GM23338 (cell line): ENCODE measurements around the gene BEGAIN. TPM values are rescaled to one million over a fixed set of nuclear protein-coding genes. Genes with fewer than 3 reads are reported as not detected.

Experiments used
- ATAC-seq: fragments of 200-7000 bp; cut with Tn5 transposase; 3 replicates; pipeline ENCODE4 v1.9.1; 2020
- DNase-seq: peaks from one replicate; pipeline ENCODE4 v3.0.0-alpha.2; 2015; ENCODE audit warnings: low spot score
- H2AFZ ChIP-seq: fragments of 200-600 bp; sonication (generic); 2 replicates; pipeline ENCODE4 v1.8.0; 2016; ENCODE audit warnings: antibody characterized with exemption, mild to moderate bottlenecking, moderate library complexity
- H3F3A ChIP-seq: fragments of 200-600 bp; sonication (generic); replicated peaks from 2 replicates; pipeline ENCODE4 v1.8.0; 2017; ENCODE audit warnings: antibody characterized with exemption, mixed run types, low read depth
- H3K27ac ChIP-seq: fragments of 200-600 bp; sonication (generic); 2 replicates; pipeline ENCODE4 v1.6.1; 2016; ENCODE audit warnings: low read depth
- H3K27me3 ChIP-seq: fragments of 200-600 bp; sonication (generic); 2 replicates; pipeline ENCODE4 v1.8.0; 2016; ENCODE audit warnings: mild to moderate bottlenecking, mixed run types, moderate library complexity; ENCODE audit not compliant: insufficient read depth
- H3K36me3 ChIP-seq: fragments of 200-600 bp; sonication (generic); 2 replicates; pipeline ENCODE4 v1.8.0; 2016; ENCODE audit warnings: mild to moderate bottlenecking; ENCODE audit not compliant: insufficient read depth
- H3K4me1 ChIP-seq: fragments of 200-600 bp; sonication (generic); 2 replicates; pipeline ENCODE4 v1.8.0; 2016; ENCODE audit warnings: mild to moderate bottlenecking, moderate library complexity; ENCODE audit not compliant: insufficient read depth
- H3K4me2 ChIP-seq: fragments of 200-600 bp; sonication (generic); 2 replicates; pipeline ENCODE4 v1.7.1; 2017; ENCODE audit warnings: mixed run types
- H3K4me3 ChIP-seq: fragments of 200-600 bp; sonication (generic); 2 replicates; pipeline ENCODE4 v1.6.1; 2016; ENCODE audit warnings: mixed run types
- H3K79me2 ChIP-seq: fragments of 200-600 bp; sonication (generic); replicated peaks from 2 replicates; pipeline ENCODE4 v1.8.0; 2017; ENCODE audit warnings: mild to moderate bottlenecking; ENCODE audit not compliant: insufficient read depth
- H3K9me2 ChIP-seq: fragments of 200-600 bp; sonication (generic); 2 replicates; pipeline ENCODE4 v1.8.0; 2017; ENCODE audit not compliant: insufficient read depth
- H4K20me1 ChIP-seq: fragments of 200-600 bp; sonication (generic); replicated peaks from 2 replicates; pipeline ENCODE4 v1.8.0; 2017; ENCODE audit warnings: mild to moderate bottlenecking; ENCODE audit not compliant: insufficient read depth
- H3K27ac Mint-ChIP-seq: 2 replicates; pipeline ENCODE4 v1.8.0; 2020; ENCODE audit warnings: inconsistent platforms, mild to moderate bottlenecking, moderate library complexity, mixed read lengths
- H3K27me3 Mint-ChIP-seq: 3 replicates; pipeline ENCODE4 v1.8.0; 2022; ENCODE audit warnings: low read depth, mild to moderate bottlenecking, moderate library complexity, mixed read lengths, inconsistent platforms; ENCODE audit not compliant: insufficient read depth, poor library complexity
- H3K36me3 Mint-ChIP-seq: 3 replicates; pipeline ENCODE4 v1.8.0; 2021; ENCODE audit warnings: low read depth, mild to moderate bottlenecking, inconsistent platforms, moderate library complexity, mixed read lengths
- H3K4me1 Mint-ChIP-seq: 3 replicates; pipeline ENCODE4 v1.8.0; 2020; ENCODE audit warnings: mild to moderate bottlenecking, inconsistent platforms, mixed read lengths
- H3K4me3 Mint-ChIP-seq: 3 replicates; pipeline ENCODE4 v1.8.0; 2021; ENCODE audit warnings: moderate library complexity, mild to moderate bottlenecking, inconsistent platforms, mixed read lengths
- H3K9me3 Mint-ChIP-seq: 3 replicates; pipeline ENCODE4 v1.8.0; 2020; ENCODE audit warnings: moderate library complexity, mild to moderate bottlenecking, inconsistent platforms, mixed read lengths
- CREB1 ChIP-seq: fragments of 250-450 bp; sonication (Bioruptor Pico); IDR thresholded peaks from 2 replicates; pipeline ENCODE4 v1.5.0; 2020; ENCODE audit warnings: low read depth, mild to moderate bottlenecking, moderate library complexity
- CTCF ChIP-seq, 2 experiments: fragments of 200-600 bp in 1 of 2; sonication (generic) in 1 of 2; conservative IDR thresholded peaks; 2 replicates each; pipeline versions ENCODE4 v1.5.1 to v1.6.1; 2016 to 2017; ENCODE audit warnings: antibody characterized with exemption in 2 of 2, low read depth in 2 of 2, mild to moderate bottlenecking in 2 of 2, moderate library complexity in 1 of 2
- ETS1 ChIP-seq: IDR thresholded peaks from 2 replicates; pipeline ENCODE4 v1.6.1; 2016; ENCODE audit warnings: antibody characterized with exemption
- EZH2 ChIP-seq: fragments of 200-600 bp; sonication (generic); IDR thresholded peaks from one replicate; pipeline ENCODE4 v1.8.0; 2017; ENCODE audit warnings: antibody characterized with exemption, mild to moderate bottlenecking, low read depth; ENCODE audit not compliant: unreplicated experiment
- EZH2phosphoT487 ChIP-seq: fragments of 200-600 bp; sonication (generic); IDR thresholded peaks from one replicate; pipeline ENCODE4 v1.8.1; 2018; ENCODE audit warnings: antibody characterized with exemption; ENCODE audit not compliant: unreplicated experiment
- JUNB ChIP-seq: IDR thresholded peaks from one replicate; pipeline ENCODE4 v1.6.1; 2016; ENCODE audit warnings: antibody characterized with exemption; ENCODE audit not compliant: unreplicated experiment
- NANOG ChIP-seq: IDR thresholded peaks from 2 replicates; pipeline ENCODE4 v1.6.1; 2016; ENCODE audit warnings: antibody characterized with exemption, borderline replicate concordance
- POLR2AphosphoS5 ChIP-seq: IDR thresholded peaks from 2 replicates; pipeline ENCODE4 v1.6.1; 2016; ENCODE audit warnings: antibody characterized with exemption, low read depth
- REST ChIP-seq: IDR thresholded peaks from one replicate; pipeline ENCODE4 v1.6.1; 2018; ENCODE audit warnings: antibody characterized with exemption; ENCODE audit not compliant: unreplicated experiment
- ZNF331 ChIP-seq: fragments of 250-450 bp; sonication (Bioruptor Pico); IDR thresholded peaks from 2 replicates; pipeline ENCODE4 v1.5.0; 2020; ENCODE audit warnings: low read depth, mild to moderate bottlenecking, moderate library complexity
- ZNF462 ChIP-seq: fragments of 250-450 bp; sonication (Bioruptor Pico); IDR thresholded peaks from 2 replicates; pipeline ENCODE4 v1.5.0; 2020; ENCODE audit warnings: mild to moderate bottlenecking, moderate library complexity
- polyA plus RNA-seq: library from polyadenylated mRNA; unstranded; fragments of >200 nt; fragmentation: Nextera tagmentation; extraction: Ambion mirVana; gene quantifications from 2 replicates; pipeline ENCODE4 v1.2.1, GENCODE V29; 2016
- total RNA-seq: library from RNA; depleted of rRNA; stranded (reverse); fragments of >200 nt; shearing (Covaris generic); gene quantifications from 2 replicates; pipeline ENCODE4 v1.2.3, GENCODE V29; 2014

The BEGAIN gene
- total and polyA plus RNA-seq, 2 experiments from 2014 or later, result 0.60 to 2.4 TPM

GRCh38 chr14:100618763-100619320, 31.6 kb upstream of the BEGAIN start:
- ATAC-seq (no peak), DNase-seq (no peak)
- Histone ChIP-seq H3K9me2 (no peaks in the 10 kb centered on the region), H3F3A (no peaks in the 10 kb centered on the region), H4K20me1 (no peaks in the 10 kb centered on the region), H3K4me3 (no peak overlapping the region), H3K79me2 (no peaks in the 10 kb centered on the region), H2AFZ (no peak overlapping the region), H3K4me1 (no peaks in the 10 kb centered on the region), H3K4me2 (no peak overlapping the region), H3K27me3 (no peaks in the 10 kb centered on the region), H3K27ac (no peak overlapping the region), H3K36me3 (no peaks in the 10 kb centered on the region)
- peaks cover 6% of the 10 kb centered on the region for H3K4me1 Mint-ChIP-seq
- H3K27ac Mint-ChIP-seq, result no peak overlapping the region
- no peaks in the 10 kb centered on the region; the same call in 2 of the 3 replicates for H3K9me3 Mint-ChIP-seq
- H3K36me3 Mint-ChIP-seq, result no peaks in the 10 kb centered on the region
- H3K27me3 Mint-ChIP-seq, result peaks cover 7% of the 10 kb centered on the region
- no peak for TF ChIP-seq NANOG
- TF ChIP-seq EZH2phosphoT487, result no peak
- no peak for TF ChIP-seq REST
- no peak for TF ChIP-seq ZNF462
- TF ChIP-seq ZNF331 (CRISPR knock-in tag), result no peak
- no peak for TF ChIP-seq JUNB
- TF ChIP-seq CTCF (conservative IDR thresholded peaks at IDR 0.05; ENCODE audit: low read depth in 2 of 2), result no peak
- TF ChIP-seq CREB1 (CRISPR knock-in tag), result no peak
- no peak for TF ChIP-seq POLR2AphosphoS5
- no peak for TF ChIP-seq EZH2
- no peak for TF ChIP-seq ETS1
- H3K4me3 Mint-ChIP-seq, result no peak overlapping the region
